ENCODE measurements around the gene NXPE3.
A peak's percentile ranks its signal among the peaks of the same experiment; 100 is the strongest.

NXPE3 gene

GRCh38 chr3:101828691-101829436 lies 49.9 kb downstream of the NXPE3 start:
- no peak for DNase-seq (ENCODE audit: low read depth in 3 of 3)

- no peak for DNase-seq (ENCODE audit: low read depth in 3 of 3)
Measured at GRCh38 chr3:101829437-101829830, 50.4 kb downstream of the NXPE3 start.

GRCh38 chr3:101829874-101830273 lies 50.9 kb downstream of the NXPE3 start:
- DNase-seq (ENCODE audit: low read depth in 3 of 3) = no peak

- no peak for DNase-seq (ENCODE audit: low read depth in 3 of 3)
Measured at GRCh38 chr3:101833446-101833974, 54.5 kb downstream of the NXPE3 start.

- no peak for DNase-seq (ENCODE audit: low read depth in 3 of 3)
Measured at GRCh38 chr3:101835676-101836075, 56.7 kb downstream of the NXPE3 start.

- no peak for DNase-seq (ENCODE audit: low read depth in 3 of 3)
Measured at GRCh38 chr3:101836160-101836559, 57.1 kb downstream of the NXPE3 start.

GRCh38 chr3:101836652-101837598 lies 57.9 kb downstream of the NXPE3 start:
- no peak for DNase-seq (ENCODE audit: low read depth in 3 of 3)

- no peak for DNase-seq (ENCODE audit: low read depth in 3 of 3)
Measured at GRCh38 chr3:101838691-101839090, 59.7 kb downstream of the NXPE3 start.

- DNase-seq (ENCODE audit: low read depth in 3 of 3) = no peak
Measured at GRCh38 chr3:101840066-101840465, 61.1 kb downstream of the NXPE3 start.

GRCh38 chr3:101842245-101842934 lies 63.4 kb downstream of the NXPE3 start:
- DNase-seq (ENCODE audit: low read depth in 3 of 3) = no peak

- DNase-seq (ENCODE audit: low read depth in 3 of 3) = no peak
Measured at GRCh38 chr3:101842935-101843330, 63.9 kb downstream of the NXPE3 start.

GRCh38 chr3:101845425-101845824 lies 66.4 kb downstream of the NXPE3 start:
- no peak for DNase-seq (ENCODE audit: low read depth in 3 of 3)

GRCh38 chr3:101846709-101847108 lies 67.7 kb downstream of the NXPE3 start:
- no peak for DNase-seq (ENCODE audit: low read depth in 3 of 3)

- DNase-seq (ENCODE audit: low read depth in 3 of 3) = no peak
Measured at GRCh38 chr3:101847328-101847727, 68.3 kb downstream of the NXPE3 start.

GRCh38 chr3:101848326-101848725 lies 69.3 kb downstream of the NXPE3 start:
- no peak for DNase-seq (ENCODE audit: low read depth in 3 of 3)

GRCh38 chr3:101848754-101849713 lies 70.0 kb downstream of the NXPE3 start, which contains the start of gene NFKBIZ:
TSS of gene NFKBIZ (plus strand) at chr3:101849514. CDS start at chr3:101849629, 115 bp downstream.
- peak; percentile 82 to 90 (median 86) for DNase-seq (ENCODE audit: low read depth in 3 of 3)

GRCh38 chr3:101849714-101850245 lies 70.8 kb downstream of the NXPE3 start:
- peak; percentile 24 to 40 (median 37) for DNase-seq (ENCODE audit: low read depth in 3 of 3)

GRCh38 chr3:101850246-101851051 lies 71.4 kb downstream of the NXPE3 start:
- DNase-seq (ENCODE audit: low read depth in 3 of 3) = no peak

- DNase-seq (ENCODE audit: low read depth in 3 of 3) = no peak
Measured at GRCh38 chr3:101851072-101851770, 72.2 kb downstream of the NXPE3 start.

All from stimulated activated CD4-positive, alpha-beta T cell treated with anti-CD3 and anti-CD28 coated beads, TNF-alpha, amount 100 ng/mL, for 4 hours (primary cell).